Amniotic stem cell (primary cell): ENCODE measurements around the gene ANO1.
A peak's percentile ranks its signal among the peaks of the same experiment; 100 is the strongest.
"Not testable (repeated sequence)": the region's sequence is repeated elsewhere in the genome, so short reads cannot be mapped to it uniquely, and the experiment has no call there.

Experiments
- DNase-seq: peaks from one replicate; lab custom pipeline; 2025; lab: John Stamatoyannopoulos, UW

The ANO1 gene

GRCh38 chr11:70212227-70212811, 134.2 kb downstream of the ANO1 start:
- DNase-seq, result no peak

- DNase-seq, result not testable (repeated sequence)
Measured at GRCh38 chr11:70217388-70217787, 139.3 kb downstream of the ANO1 start.

- DNase-seq, result not testable (repeated sequence)
Measured at GRCh38 chr11:70218076-70218475, 140.0 kb downstream of the ANO1 start.

- no peak for DNase-seq
Measured at GRCh38 chr11:70220136-70220535, 142.0 kb downstream of the ANO1 start.

- no peak for DNase-seq
Measured at GRCh38 chr11:70220920-70221319, 142.8 kb downstream of the ANO1 start.

- no peak for DNase-seq
Measured at GRCh38 chr11:70225681-70226177, 147.6 kb downstream of the ANO1 start.

- DNase-seq, result no peak
Measured at GRCh38 chr11:70226183-70226582, 148.1 kb downstream of the ANO1 start.

- no peak for DNase-seq
Measured at GRCh38 chr11:70226967-70227366, 148.8 kb downstream of the ANO1 start.

GRCh38 chr11:70229737-70230136, 151.6 kb downstream of the ANO1 start:
- no peak for DNase-seq

- DNase-seq, result no peak
Measured at GRCh38 chr11:70230151-70230839, 152.2 kb downstream of the ANO1 start.

- DNase-seq, result no peak
Measured at GRCh38 chr11:70230840-70231710, 153.0 kb downstream of the ANO1 start.

GRCh38 chr11:70233034-70233433, 154.9 kb downstream of the ANO1 start:
- no peak for DNase-seq

GRCh38 chr11:70233511-70233934, 155.4 kb downstream of the ANO1 start:
- peak; percentile 44 for DNase-seq

- DNase-seq, result no peak
Measured at GRCh38 chr11:70233962-70234361, 155.8 kb downstream of the ANO1 start.
